IPS DF 4.7 (cell line): Measurements from ENCODE around the gene FOXO3.
"Not testable (repeated sequence)": the region's sequence is repeated elsewhere in the genome, so short reads cannot be mapped to it uniquely, and the experiment has no call there.

Source experiments
- DNase-seq: peaks from one replicate; pipeline ENCODE4 v3.0.0-alpha.2; 2013; ENCODE audit warnings: low spot score; ENCODE audit errors: extremely low read depth

FOXO3 gene

GRCh38 chr6:108658174-108658573, 97.5 kb downstream of the FOXO3 start:
- no peak for DNase-seq

GRCh38 chr6:108658785-108659184, 98.1 kb downstream of the FOXO3 start:
- DNase-seq: not testable (repeated sequence)

- DNase-seq: no peak
Observed at GRCh38 chr6:108660251-108660650, 99.5 kb downstream of the FOXO3 start.

GRCh38 chr6:108661430-108661829, 100.7 kb downstream of the FOXO3 start:
- no peak for DNase-seq

- no peak for DNase-seq
Observed at GRCh38 chr6:108661982-108662381, 101.3 kb downstream of the FOXO3 start.

- no peak for DNase-seq
Observed at GRCh38 chr6:108662702-108663101, 102.0 kb downstream of the FOXO3 start.

- not testable (repeated sequence) for DNase-seq
Observed at GRCh38 chr6:108663494-108664064, 102.9 kb downstream of the FOXO3 start.

GRCh38 chr6:108665495-108666196, 104.9 kb downstream of the FOXO3 start:
- DNase-seq: no peak

GRCh38 chr6:108666656-108667260, 106.0 kb downstream of the FOXO3 start:
- peak; percentile 36 for DNase-seq

GRCh38 chr6:108667993-108668392, 107.3 kb downstream of the FOXO3 start:
- no peak for DNase-seq

- no peak for DNase-seq
Observed at GRCh38 chr6:108669673-108670072, 109.0 kb downstream of the FOXO3 start.

- DNase-seq: no peak
Observed at GRCh38 chr6:108671175-108671574, 110.5 kb downstream of the FOXO3 start.

- no peak for DNase-seq
Observed at GRCh38 chr6:108671790-108672189, 111.1 kb downstream of the FOXO3 start.

- DNase-seq: no peak
Observed at GRCh38 chr6:108672641-108673040, 111.9 kb downstream of the FOXO3 start.

- no peak for DNase-seq
Observed at GRCh38 chr6:108673153-108673552, 112.4 kb downstream of the FOXO3 start.

GRCh38 chr6:108673602-108674001, 112.9 kb downstream of the FOXO3 start:
- no peak for DNase-seq

GRCh38 chr6:108675226-108676200, 114.8 kb downstream of the FOXO3 start:
- no peak for DNase-seq

- DNase-seq: no peak
Observed at GRCh38 chr6:108676555-108676954, 115.8 kb downstream of the FOXO3 start.

- no peak for DNase-seq
Observed at GRCh38 chr6:108677357-108677756, 116.6 kb downstream of the FOXO3 start.

- no peak for DNase-seq
Observed at GRCh38 chr6:108677894-108678293, 117.2 kb downstream of the FOXO3 start.

GRCh38 chr6:108680314-108680713, 119.6 kb downstream of the FOXO3 start:
- DNase-seq: not testable (repeated sequence)

- DNase-seq: not testable (repeated sequence)
Observed at GRCh38 chr6:108681721-108682120, 121.0 kb downstream of the FOXO3 start.
